B cell (primary cell): ENCODE measurements around the gene IFITM1.

Experiments used
- CTCF ChIP-seq: fragments of 200-600 bp; IDR thresholded peaks from one replicate; pipeline ENCODE4 v1.8.0; 2022; ENCODE audit warnings: antibody characterized with exemption, mild to moderate bottlenecking
- EZH2 ChIP-seq: IDR thresholded peaks from 2 replicates; pipeline ENCODE4 v1.6.1; 2012; ENCODE audit warnings: borderline replicate concordance, low read depth, mild to moderate bottlenecking, moderate library complexity, low read length; ENCODE audit not compliant: insufficient read depth, poor library complexity, severe bottlenecking

DNA sequence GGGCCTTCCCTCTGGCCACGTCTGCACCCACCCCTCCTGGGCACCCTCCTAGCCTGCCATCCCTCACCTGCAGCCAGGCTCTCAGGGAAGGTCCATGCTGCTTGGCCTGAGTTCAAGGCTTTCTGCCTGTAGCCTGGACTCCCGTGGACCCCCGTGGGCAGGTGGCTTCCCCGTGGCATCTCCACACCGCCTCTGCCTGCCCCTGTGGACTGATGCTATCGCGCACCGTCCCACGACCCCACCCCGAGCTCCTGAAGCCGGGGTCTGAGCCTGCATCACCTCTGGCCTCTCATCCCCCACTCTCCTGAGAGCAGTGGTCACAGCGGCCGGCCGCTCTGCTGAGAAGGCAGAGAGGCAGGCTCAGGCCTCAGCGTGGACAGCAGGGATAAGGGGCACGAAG, 19.1 kb upstream of the IFITM1 start:
- TF ChIP-seq EZH2, result no peak
- TF ChIP-seq CTCF, result no peak
